T-helper 17 cell (primary cell): ENCODE data around the gene NKAIN2. TPM values are rescaled to one million over a fixed set of nuclear protein-coding genes. Genes with fewer than 3 reads are reported as not detected.

Experiments used
- ATAC-seq: fragments of 150-1000 bp; cut with Tn5 transposase; 2 replicates; pipeline ENCODE4 v1.10.0; 2021; ENCODE audit warnings: mild to moderate bottlenecking, moderate library complexity
- DNase-seq, 3 donors: peaks; one replicate each; pipeline versions ENCODE4 v3.0.0 to v3.0.0-alpha.2; 2020 to 2021
- H3K9me3 ChIP-seq: one replicate; pipeline ENCODE4 v1.7.0; 2013; ENCODE audit warnings: low read length, mild to moderate bottlenecking; ENCODE audit not compliant: control insufficient read depth, poor library complexity, severe bottlenecking
- H3K27ac Mint-ChIP-seq: one replicate; pipeline ENCODE4 v1.8.0; 2022; ENCODE audit warnings: mild to moderate bottlenecking, moderate library complexity, mixed read lengths
- H3K27me3 Mint-ChIP-seq: one replicate; pipeline ENCODE4 v1.8.0; 2022; ENCODE audit warnings: mixed read lengths
- H3K36me3 Mint-ChIP-seq: one replicate; pipeline ENCODE4 v1.8.0; 2022; ENCODE audit warnings: low read depth, mixed read lengths
- H3K4me1 Mint-ChIP-seq: one replicate; pipeline ENCODE4 v1.8.0; 2022; ENCODE audit warnings: mild to moderate bottlenecking, mixed read lengths
- H3K4me3 Mint-ChIP-seq: one replicate; pipeline ENCODE4 v1.8.0; 2022; ENCODE audit warnings: mild to moderate bottlenecking, moderate library complexity, mixed read lengths
- total RNA-seq, 4 donors: library from RNA in 2 of 4; stranded (reverse) in 2 of 4; gene quantifications; one replicate each; pipeline ENCODE4 v1.2.3 and lab custom pipeline; 2022 to 2026

NKAIN2 gene
- total RNA-seq, 2 donors from 2014 or later, result 0.13 TPM; not detected in 1

DNA sequence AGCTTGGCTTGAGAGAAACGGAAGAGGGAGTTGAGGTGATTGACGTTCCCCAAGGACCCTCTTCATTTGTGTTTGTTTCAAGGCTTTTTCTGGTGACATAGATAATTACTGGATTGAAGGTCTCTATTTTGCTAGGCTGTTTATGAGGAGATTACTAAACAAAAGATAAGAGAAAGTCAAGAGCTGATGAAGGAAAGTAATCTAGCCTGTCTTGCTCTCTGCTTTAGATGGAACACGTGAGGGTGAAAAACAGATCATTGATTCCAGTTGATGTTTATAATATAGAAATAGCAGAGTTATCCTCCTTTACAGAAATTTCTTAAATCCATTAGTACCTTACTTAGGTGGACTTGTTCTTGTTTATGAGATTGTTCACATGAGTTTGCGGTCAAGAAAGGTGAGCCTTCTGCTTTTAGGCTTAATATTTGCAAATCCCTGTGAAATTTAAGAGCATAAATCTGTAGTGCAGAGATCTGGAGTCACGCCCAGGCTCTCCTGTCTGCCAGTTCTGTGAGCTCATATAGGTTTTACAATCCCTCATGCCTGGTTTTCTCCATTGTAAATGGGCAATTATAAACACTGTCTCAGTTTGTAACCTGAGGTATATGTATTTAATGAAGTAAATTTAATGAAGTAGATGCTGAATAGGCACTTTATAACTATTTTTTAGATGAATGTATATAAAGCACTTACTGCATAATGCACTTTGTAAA lies 272.8 kb downstream of the NKAIN2 start:
- H3K9me3 ChIP-seq, result no peaks in the 10 kb centered on the region
- Mint-ChIP-seq H3K4me1 (no peaks in the 10 kb centered on the region), H3K36me3 (no peaks in the 10 kb centered on the region), H3K4me3 (no peak overlapping the region), H3K27ac (no peak overlapping the region), H3K27me3 (no peaks in the 10 kb centered on the region)
- ATAC-seq (no peak), DNase-seq (no peak)

DNA sequence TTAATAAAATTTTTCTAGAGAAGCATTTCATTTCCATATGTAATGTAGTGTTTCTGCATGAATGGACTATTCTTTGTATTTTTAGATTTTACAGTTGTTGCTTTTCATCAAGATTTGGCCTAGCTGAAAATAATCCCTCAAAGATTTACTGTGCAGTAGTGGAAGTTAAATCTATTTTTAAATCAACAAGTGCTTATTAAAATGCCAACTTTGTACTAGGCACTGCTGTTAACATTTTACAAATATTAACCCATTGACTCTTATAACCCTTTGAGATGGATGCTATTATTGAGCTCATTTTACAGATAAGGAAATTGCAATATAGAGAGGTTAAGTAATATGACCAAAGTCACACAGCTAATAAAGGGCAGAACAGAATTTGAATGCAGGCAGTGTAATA lies 274.5 kb downstream of the NKAIN2 start:
- DNase-seq, result no peak
- Mint-ChIP-seq H3K4me1 (no peaks in the 10 kb centered on the region), H3K27ac (no peak overlapping the region), H3K4me3 (no peak overlapping the region), H3K36me3 (no peaks in the 10 kb centered on the region), H3K27me3 (no peaks in the 10 kb centered on the region)
- H3K9me3 ChIP-seq, result no peaks in the 10 kb centered on the region
- ATAC-seq, result no peak

DNA sequence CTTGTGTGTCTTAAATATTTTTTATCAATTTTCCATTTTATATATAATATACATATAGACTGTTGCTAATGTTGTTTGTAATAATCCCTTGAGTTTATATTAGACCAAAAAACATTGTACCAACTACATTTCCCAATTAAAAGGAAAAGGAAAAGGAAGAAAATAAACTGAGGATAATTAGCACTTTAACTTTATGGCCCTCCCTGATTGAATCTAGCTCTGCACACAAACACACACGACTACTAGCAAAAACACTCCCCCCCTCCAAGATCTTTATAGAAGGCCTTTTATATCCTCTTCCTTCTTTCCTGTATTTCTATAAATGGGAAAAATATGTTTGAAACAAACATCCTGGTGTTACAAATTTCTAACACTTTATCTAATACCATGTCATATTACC lies 276.8 kb downstream of the NKAIN2 start:
- DNase-seq, result no peak
- no peaks in the 10 kb centered on the region for H3K9me3 ChIP-seq
- Mint-ChIP-seq H3K27ac (no peak overlapping the region), H3K36me3 (no peaks in the 10 kb centered on the region), H3K27me3 (no peaks in the 10 kb centered on the region), H3K4me1 (no peaks in the 10 kb centered on the region), H3K4me3 (no peak overlapping the region)
- ATAC-seq, result no peak

DNA sequence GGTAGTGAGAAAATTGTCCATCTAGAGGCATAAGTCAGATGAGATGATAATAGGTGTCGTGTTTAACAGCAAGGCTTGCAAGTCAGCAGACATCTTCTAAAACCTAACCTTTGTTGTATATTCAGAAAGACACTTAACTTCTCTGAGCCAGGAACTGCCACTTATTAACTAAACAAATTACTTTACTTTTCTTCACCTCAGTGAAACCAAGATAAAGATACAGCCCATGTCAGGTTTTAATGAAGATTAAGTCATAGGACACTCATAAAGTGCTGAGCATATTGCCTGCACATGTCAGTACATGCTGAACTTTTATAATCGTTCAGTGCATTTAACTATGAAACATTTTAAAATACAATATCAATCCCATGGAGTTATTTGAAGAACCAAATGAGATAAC lies 286.8 kb downstream of the NKAIN2 start:
- DNase-seq (no peak), ATAC-seq (no peak)
- Mint-ChIP-seq H3K4me3 (no peak overlapping the region), H3K4me1 (no peaks in the 10 kb centered on the region), H3K27ac (no peak overlapping the region), H3K36me3 (no peaks in the 10 kb centered on the region), H3K27me3 (no peaks in the 10 kb centered on the region)
- no peaks in the 10 kb centered on the region for H3K9me3 ChIP-seq

DNA sequence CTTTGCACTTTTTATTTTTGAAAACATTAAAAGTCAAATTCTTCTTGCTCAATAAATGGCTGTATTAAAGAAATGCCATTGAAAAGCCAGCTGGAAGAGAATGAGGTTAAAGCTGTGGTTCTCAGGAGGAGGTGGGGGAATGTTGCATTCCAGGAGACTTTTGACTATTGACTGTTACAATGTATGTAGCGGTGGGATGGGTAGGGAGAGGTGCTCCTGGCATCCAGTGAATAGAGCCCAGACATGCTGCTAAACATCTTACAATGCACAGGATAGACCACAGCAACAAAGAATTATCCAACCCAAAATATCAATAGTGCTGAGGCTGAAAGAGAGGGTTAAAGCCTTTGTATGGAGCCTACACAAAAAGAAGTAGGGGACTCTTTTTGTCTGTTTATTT lies 295.9 kb downstream of the NKAIN2 start:
- Mint-ChIP-seq H3K4me1 (no peaks in the 10 kb centered on the region), H3K4me3 (no peak overlapping the region), H3K27me3 (no peaks in the 10 kb centered on the region), H3K36me3 (no peaks in the 10 kb centered on the region), H3K27ac (no peak overlapping the region)
- no peaks in the 10 kb centered on the region for H3K9me3 ChIP-seq
- DNase-seq (no peak), ATAC-seq (no peak)

DNA sequence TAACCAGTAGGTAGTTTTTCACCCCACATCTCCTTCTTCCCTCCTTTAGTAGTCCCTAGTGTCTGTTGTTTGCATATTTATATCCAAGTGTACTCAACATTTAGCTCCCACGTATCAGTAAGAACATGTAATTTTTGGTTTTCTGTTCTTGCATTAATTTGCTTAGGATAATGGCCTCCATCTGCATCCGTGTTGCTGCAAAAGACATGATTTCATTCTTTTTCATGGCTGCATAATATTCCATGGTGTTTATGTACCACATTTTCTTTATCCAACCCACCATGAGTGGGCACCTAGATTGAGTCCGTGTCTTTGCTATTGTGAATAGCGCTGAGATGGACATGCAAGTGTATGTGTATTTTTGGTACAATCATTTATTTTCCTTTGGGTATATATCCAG lies 306.8 kb downstream of the NKAIN2 start:
- no peak overlapping the region for H3K4me3 Mint-ChIP-seq
- ATAC-seq, result no peak
- H3K27ac Mint-ChIP-seq, result no peak overlapping the region
- no peaks in the 10 kb centered on the region for H3K36me3 Mint-ChIP-seq
- no peak for DNase-seq
- H3K9me3 ChIP-seq, result no peaks in the 10 kb centered on the region
- H3K27me3 Mint-ChIP-seq, result no peaks in the 10 kb centered on the region
- no peaks in the 10 kb centered on the region for H3K4me1 Mint-ChIP-seq

DNA sequence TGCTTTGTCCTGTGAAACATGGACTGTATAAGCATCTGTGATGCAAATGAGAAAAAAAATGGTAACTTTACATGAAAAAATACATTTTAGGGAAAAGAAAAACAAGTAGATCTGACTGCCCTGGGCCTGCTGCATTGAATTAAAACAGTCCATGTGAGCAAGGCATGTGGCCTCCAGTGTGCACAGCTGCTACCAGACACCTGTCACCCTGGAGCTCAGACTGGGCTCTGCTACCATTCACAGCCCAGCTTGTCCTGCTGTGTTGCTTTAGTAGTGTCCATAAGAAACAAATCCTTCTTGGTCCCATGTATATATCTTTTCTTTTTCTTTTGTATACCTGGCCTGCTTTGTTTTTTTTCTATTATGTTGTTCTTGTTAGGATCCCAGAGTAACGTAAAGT lies 315.9 kb downstream of the NKAIN2 start:
- DNase-seq (no peak), ATAC-seq (no peak)
- no peaks in the 10 kb centered on the region for H3K36me3 Mint-ChIP-seq
- no peaks in the 10 kb centered on the region for H3K27me3 Mint-ChIP-seq
- H3K4me3 Mint-ChIP-seq, result no peak overlapping the region
- no peaks in the 10 kb centered on the region for H3K4me1 Mint-ChIP-seq
- H3K27ac Mint-ChIP-seq, result no peak overlapping the region
- no peaks in the 10 kb centered on the region for H3K9me3 ChIP-seq

DNA sequence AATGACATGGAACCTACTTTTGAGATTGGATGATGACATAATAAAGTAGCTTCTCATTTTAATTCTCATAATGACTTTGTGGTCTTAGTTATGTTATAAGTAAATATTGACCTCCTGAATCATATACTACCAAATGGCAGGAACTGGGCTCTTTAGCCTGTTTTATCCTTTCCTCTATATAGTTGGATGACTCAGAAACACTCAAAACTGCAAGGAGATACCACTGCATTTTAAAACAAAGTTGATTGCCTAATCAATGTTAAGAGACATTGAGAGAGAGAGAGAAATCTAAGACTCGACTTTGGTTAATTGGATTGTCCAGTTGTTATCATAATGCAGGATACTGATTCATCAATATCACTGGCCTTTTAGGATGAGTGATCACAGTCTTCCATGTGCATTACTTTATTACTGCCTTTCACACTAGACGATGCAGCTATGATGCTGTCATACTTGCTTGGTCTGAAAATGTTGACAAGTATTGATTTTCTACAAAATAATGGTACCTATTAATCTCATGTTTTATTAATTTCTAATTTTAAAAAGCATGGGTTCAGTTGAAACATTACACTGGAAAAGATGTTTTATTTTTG lies 320.0 kb downstream of the NKAIN2 start:
- no peak overlapping the region for H3K4me3 Mint-ChIP-seq
- ATAC-seq (no peak), DNase-seq (no peak)

GRCh38 chr6:124131259-124131658 lies 327.6 kb downstream of the NKAIN2 start:
- Mint-ChIP-seq H3K4me3 (no peak overlapping the region), H3K27ac (no peak overlapping the region), H3K4me1 (no peaks in the 10 kb centered on the region), H3K27me3 (no peaks in the 10 kb centered on the region), H3K36me3 (no peaks in the 10 kb centered on the region)
- ATAC-seq (no peak), DNase-seq (no peak)
- H3K9me3 ChIP-seq, result no peaks in the 10 kb centered on the region

More for the DNA sequence above, 320.0 kb downstream of the NKAIN2 start:
- Mint-ChIP-seq H3K27ac (no peak overlapping the region), H3K27me3 (no peaks in the 10 kb centered on the region), H3K4me1 (no peaks in the 10 kb centered on the region), H3K36me3 (no peaks in the 10 kb centered on the region)
- H3K9me3 ChIP-seq, result no peaks in the 10 kb centered on the region

GRCh38 chr6:124131779-124132178 lies 328.1 kb downstream of the NKAIN2 start:
- DNase-seq, result no peak
- ATAC-seq, result no peak
- H3K36me3 Mint-ChIP-seq, result no peaks in the 10 kb centered on the region
- H3K4me3 Mint-ChIP-seq, result no peak overlapping the region
- no peaks in the 10 kb centered on the region for H3K4me1 Mint-ChIP-seq
- H3K27me3 Mint-ChIP-seq, result no peaks in the 10 kb centered on the region
- H3K9me3 ChIP-seq, result no peaks in the 10 kb centered on the region
- H3K27ac Mint-ChIP-seq, result no peak overlapping the region

GRCh38 chr6:124132256-124132655 lies 328.6 kb downstream of the NKAIN2 start:
- no peak for DNase-seq
- Mint-ChIP-seq H3K4me1 (no peaks in the 10 kb centered on the region), H3K36me3 (no peaks in the 10 kb centered on the region), H3K27me3 (no peaks in the 10 kb centered on the region), H3K27ac (no peak overlapping the region), H3K4me3 (no peak overlapping the region)
- no peaks in the 10 kb centered on the region for H3K9me3 ChIP-seq
- no peak for ATAC-seq

DNA sequence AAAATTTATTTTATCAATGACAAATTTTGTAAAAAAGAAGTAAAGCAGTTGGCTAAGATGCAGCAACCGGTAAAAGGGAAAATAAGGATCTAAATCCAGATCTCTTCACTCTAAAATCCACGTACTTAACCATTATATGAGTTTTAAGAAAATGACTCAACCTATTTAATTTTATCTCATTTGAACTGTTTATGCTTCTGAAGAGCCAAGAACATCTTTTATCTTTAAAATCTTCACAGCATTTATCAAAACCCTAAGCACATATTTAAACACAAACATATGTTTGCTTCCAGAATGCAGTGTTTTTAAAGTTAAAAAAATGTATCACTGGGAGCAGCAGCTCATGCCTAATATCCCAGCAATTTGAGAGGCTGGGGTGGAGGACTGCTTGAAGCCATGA lies 339.2 kb downstream of the NKAIN2 start:
- no peak for DNase-seq
- H3K9me3 ChIP-seq, result peaks cover 2% of the 10 kb centered on the region
- Mint-ChIP-seq H3K27ac (no peak overlapping the region), H3K4me1 (no peaks in the 10 kb centered on the region), H3K36me3 (no peaks in the 10 kb centered on the region), H3K4me3 (no peak overlapping the region), H3K27me3 (no peaks in the 10 kb centered on the region)
- ATAC-seq, result no peak

GRCh38 chr6:124143435-124143834 lies 339.8 kb downstream of the NKAIN2 start:
- no peak for ATAC-seq
- H3K4me3 Mint-ChIP-seq, result no peak overlapping the region
- DNase-seq, result no peak
- H3K9me3 ChIP-seq, result peaks cover 2% of the 10 kb centered on the region
- no peaks in the 10 kb centered on the region for H3K36me3 Mint-ChIP-seq
- H3K27me3 Mint-ChIP-seq, result no peaks in the 10 kb centered on the region
- no peaks in the 10 kb centered on the region for H3K4me1 Mint-ChIP-seq
- H3K27ac Mint-ChIP-seq, result no peak overlapping the region

- peaks cover 2% of the 10 kb centered on the region for H3K9me3 ChIP-seq
- DNase-seq (no peak), ATAC-seq (no peak)
- Mint-ChIP-seq H3K4me3 (no peak overlapping the region), H3K36me3 (no peaks in the 10 kb centered on the region), H3K4me1 (no peaks in the 10 kb centered on the region), H3K27me3 (no peaks in the 10 kb centered on the region), H3K27ac (no peak overlapping the region)
Measured at GRCh38 chr6:124147621-124148020, 344.0 kb downstream of the NKAIN2 start.
